ENCODE results near the gene ZNF580.

Gene ZNF580

DNA sequence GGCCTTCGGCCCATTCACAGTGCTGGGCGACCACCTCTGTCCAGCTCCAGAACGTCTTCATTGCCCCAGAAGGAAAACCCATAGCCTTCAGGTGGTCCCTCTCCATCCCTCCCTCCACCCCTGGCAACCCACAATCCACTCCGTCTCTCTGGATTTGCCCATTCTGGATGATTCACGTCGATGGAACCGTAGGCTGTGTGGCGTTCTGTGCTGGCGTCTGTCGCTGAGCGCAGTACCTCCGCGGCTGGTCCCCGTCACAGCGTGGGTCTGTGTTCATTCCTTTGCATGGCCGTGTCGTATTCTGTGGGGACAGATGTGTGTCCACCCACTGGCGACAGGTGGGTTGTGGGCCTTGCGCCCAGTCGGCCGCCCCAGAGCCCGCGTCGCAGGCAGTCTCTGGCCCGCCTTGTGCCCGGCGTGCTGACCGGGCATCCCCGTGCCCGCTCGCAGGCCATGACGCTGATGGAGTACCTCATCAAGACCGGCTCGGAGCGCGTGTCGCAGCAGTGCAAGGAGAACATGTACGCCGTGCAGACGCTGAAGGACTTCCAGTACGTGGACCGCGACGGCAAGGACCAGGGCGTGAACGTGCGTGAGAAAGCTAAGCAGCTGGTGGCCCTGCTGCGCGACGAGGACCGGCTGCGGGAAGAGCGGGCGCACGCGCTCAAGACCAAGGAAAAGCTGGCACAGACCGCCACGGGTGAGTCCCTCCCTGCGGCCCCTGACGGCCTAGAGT, 44.3 kb downstream of the ZNF580 start:
- H3K9ac ChIP-seq (ENCODE audit: low read depth, low read length, poor library complexity, severe bottlenecking) = no peak overlapping the region
- H3K79me2 ChIP-seq (ENCODE audit: insufficient read depth, low read length) = no peaks in the 10 kb centered on the region; the same call in 1 of the 2 replicates
- no peak for TF ChIP-seq EZH2phosphoT487 (IDR thresholded peaks at IDR 0.05; ENCODE audit: borderline replicate concordance)
- TF ChIP-seq, protein P1, sequence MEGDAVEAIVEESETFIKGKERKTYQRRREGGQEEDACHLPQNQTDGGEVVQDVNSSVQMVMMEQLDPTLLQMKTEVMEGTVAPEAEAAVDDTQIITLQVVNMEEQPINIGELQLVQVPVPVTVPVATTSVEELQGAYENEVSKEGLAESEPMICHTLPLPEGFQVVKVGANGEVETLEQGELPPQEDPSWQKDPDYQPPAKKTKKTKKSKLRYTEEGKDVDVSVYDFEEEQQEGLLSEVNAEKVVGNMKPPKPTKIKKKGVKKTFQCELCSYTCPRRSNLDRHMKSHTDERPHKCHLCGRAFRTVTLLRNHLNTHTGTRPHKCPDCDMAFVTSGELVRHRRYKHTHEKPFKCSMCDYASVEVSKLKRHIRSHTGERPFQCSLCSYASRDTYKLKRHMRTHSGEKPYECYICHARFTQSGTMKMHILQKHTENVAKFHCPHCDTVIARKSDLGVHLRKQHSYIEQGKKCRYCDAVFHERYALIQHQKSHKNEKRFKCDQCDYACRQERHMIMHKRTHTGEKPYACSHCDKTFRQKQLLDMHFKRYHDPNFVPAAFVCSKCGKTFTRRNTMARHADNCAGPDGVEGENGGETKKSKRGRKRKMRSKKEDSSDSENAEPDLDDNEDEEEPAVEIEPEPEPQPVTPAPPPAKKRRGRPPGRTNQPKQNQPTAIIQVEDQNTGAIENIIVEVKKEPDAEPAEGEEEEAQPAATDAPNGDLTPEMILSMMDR (conservative IDR thresholded peaks at IDR 0.05; ENCODE audit: low read length) = no peak
- H3K4me1 ChIP-seq (ENCODE audit: insufficient read depth, low read length, poor library complexity, severe bottlenecking) = no peaks in the 10 kb centered on the region
- H3K36me3 ChIP-seq (ENCODE audit: insufficient read depth, low read length) = peaks cover 62% of the 10 kb centered on the region; the same call in 1 of the 2 replicates
- no peaks in the 10 kb centered on the region for H3K9me2 ChIP-seq (replicated peaks; ENCODE audit: low read depth, low read length)
- no peak overlapping the region for H3K4me3 ChIP-seq (ENCODE audit: low read length, poor library complexity, severe bottlenecking)
- H3K9me3 ChIP-seq (ENCODE audit: insufficient read depth, low read depth, low read length) = no peaks in the 10 kb centered on the region
- H2AFZ ChIP-seq (ENCODE audit: low read length) = no peak overlapping the region
- H4K20me1 ChIP-seq (ENCODE audit: insufficient read depth, low read length, poor library complexity, severe bottlenecking) = peaks cover 11% of the 10 kb centered on the region
- H3F3A ChIP-seq (ENCODE audit: low read depth) = no peaks in the 10 kb centered on the region
- H3K4me2 ChIP-seq (ENCODE audit: low read depth, low read length, poor library complexity, severe bottlenecking) = no peak overlapping the region
- H3K27me3 ChIP-seq (ENCODE audit: insufficient read depth, low read length, poor library complexity, severe bottlenecking) = no peaks in the 10 kb centered on the region

DNA sequence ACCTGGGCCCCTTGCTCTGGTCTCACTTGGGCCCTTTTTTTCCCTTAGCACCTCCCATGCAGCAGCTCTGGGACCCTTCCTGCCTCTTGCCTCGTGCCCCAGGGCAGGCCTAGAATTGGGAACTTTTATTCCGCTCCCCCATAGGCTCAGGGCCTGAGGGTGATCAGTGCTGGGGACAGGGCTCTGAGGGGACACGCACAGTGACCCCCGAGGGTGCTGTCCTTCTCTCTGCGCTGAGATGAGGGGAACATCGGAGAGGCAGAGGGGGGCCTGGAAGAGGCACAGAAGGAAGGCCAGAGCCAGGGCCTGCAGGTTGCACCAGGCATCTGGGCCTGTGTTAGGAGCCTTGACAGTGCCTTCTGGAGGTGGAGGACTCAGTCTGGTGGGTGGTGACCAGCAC, 45.0 kb downstream of the ZNF580 start:
- H3K9me3 ChIP-seq (ENCODE audit: insufficient read depth, low read depth, low read length) = no peaks in the 10 kb centered on the region
- no peaks in the 10 kb centered on the region; the same call in 1 of the 2 replicates for H3K79me2 ChIP-seq (ENCODE audit: insufficient read depth, low read length)
- H4K20me1 ChIP-seq (ENCODE audit: insufficient read depth, low read length, poor library complexity, severe bottlenecking) = peaks cover 4% of the 10 kb centered on the region
- H3K9me2 ChIP-seq (replicated peaks; ENCODE audit: low read depth, low read length) = no peaks in the 10 kb centered on the region
- no peaks in the 10 kb centered on the region for H3K27me3 ChIP-seq (ENCODE audit: insufficient read depth, low read length, poor library complexity, severe bottlenecking)
- no peak overlapping the region for H3K9ac ChIP-seq (ENCODE audit: low read depth, low read length, poor library complexity, severe bottlenecking)
- no peak overlapping the region for H3K4me3 ChIP-seq (ENCODE audit: low read length, poor library complexity, severe bottlenecking)
- TF ChIP-seq, protein P1 (conservative IDR thresholded peaks at IDR 0.05; ENCODE audit: low read length) = no peak
- no peak for TF ChIP-seq EZH2phosphoT487 (IDR thresholded peaks at IDR 0.05; ENCODE audit: borderline replicate concordance)
- H3K4me1 ChIP-seq (ENCODE audit: insufficient read depth, low read length, poor library complexity, severe bottlenecking) = no peaks in the 10 kb centered on the region
- no peak overlapping the region for H3K4me2 ChIP-seq (ENCODE audit: low read depth, low read length, poor library complexity, severe bottlenecking)
- H3F3A ChIP-seq (ENCODE audit: low read depth) = no peaks in the 10 kb centered on the region
- peaks cover 62% of the 10 kb centered on the region; the same call in 1 of the 2 replicates for H3K36me3 ChIP-seq (ENCODE audit: insufficient read depth, low read length)
- H2AFZ ChIP-seq (ENCODE audit: low read length) = no peak overlapping the region

DNA sequence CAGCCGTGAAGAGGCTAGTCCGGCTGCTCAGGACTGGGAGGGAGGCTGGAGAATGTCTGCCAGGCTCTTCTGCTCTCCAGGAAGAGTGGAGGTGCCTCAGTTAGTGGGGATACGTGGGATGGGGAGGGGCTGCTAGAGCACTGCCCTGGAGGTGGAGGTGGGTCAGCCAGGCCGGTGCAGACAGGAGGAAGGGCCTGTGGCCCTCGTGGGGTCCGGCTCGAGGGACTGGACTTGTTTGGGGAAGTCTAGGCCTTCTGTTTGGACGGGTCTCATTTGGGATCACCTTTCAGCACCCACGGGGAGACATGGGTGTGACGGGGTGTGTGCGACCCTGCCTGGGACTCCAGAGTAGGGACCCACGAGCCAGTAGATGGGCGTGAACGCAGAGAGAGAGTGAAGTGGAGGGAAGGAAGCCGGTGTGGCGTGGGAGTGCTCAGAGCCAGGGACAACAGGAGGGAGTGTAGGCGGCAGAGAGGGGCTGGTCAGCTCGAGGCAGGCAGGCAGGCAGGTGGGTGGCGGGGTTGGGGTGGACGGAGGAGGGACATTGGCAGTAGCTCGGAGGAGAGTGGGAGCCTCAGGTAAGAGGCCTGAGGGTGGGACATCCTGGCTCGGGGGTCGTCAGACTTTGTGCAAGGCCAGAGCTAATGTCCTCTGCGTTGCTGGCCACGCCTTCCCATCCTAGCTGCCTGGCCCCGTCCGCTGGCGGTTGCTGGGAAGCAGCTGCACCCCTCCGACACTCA, 45.7 kb downstream of the ZNF580 start:
- Histone ChIP-seq H3K4me2 (ENCODE audit: low read depth, low read length, poor library complexity, severe bottlenecking) (no peak overlapping the region), H3K9ac (ENCODE audit: low read depth, low read length, poor library complexity, severe bottlenecking) (no peak overlapping the region)
- no peak for TF ChIP-seq EZH2phosphoT487 (IDR thresholded peaks at IDR 0.05; ENCODE audit: borderline replicate concordance)
- TF ChIP-seq, protein P1 (conservative IDR thresholded peaks at IDR 0.05; ENCODE audit: low read length) = no peak

More for the DNA sequence above, 45.7 kb downstream of the ZNF580 start:
- no peaks in the 10 kb centered on the region for H3K4me1 ChIP-seq (ENCODE audit: insufficient read depth, low read length, poor library complexity, severe bottlenecking)
- no peaks in the 10 kb centered on the region for H3F3A ChIP-seq (ENCODE audit: low read depth)
- peaks cover 4% of the 10 kb centered on the region for H4K20me1 ChIP-seq (ENCODE audit: insufficient read depth, low read length, poor library complexity, severe bottlenecking)
- no peaks in the 10 kb centered on the region for H3K9me2 ChIP-seq (replicated peaks; ENCODE audit: low read depth, low read length)
- H3K36me3 ChIP-seq (ENCODE audit: insufficient read depth, low read length) = peaks cover 62% of the 10 kb centered on the region; the same call in 1 of the 2 replicates
- H3K9me3 ChIP-seq (ENCODE audit: insufficient read depth, low read depth, low read length) = no peaks in the 10 kb centered on the region
- no peaks in the 10 kb centered on the region; the same call in 1 of the 2 replicates for H3K79me2 ChIP-seq (ENCODE audit: insufficient read depth, low read length)
- no peak overlapping the region for H3K4me3 ChIP-seq (ENCODE audit: low read length, poor library complexity, severe bottlenecking)
- H2AFZ ChIP-seq (ENCODE audit: low read length) = no peak overlapping the region
- no peaks in the 10 kb centered on the region for H3K27me3 ChIP-seq (ENCODE audit: insufficient read depth, low read length, poor library complexity, severe bottlenecking)

Measured in Loucy (cell line).